HEK293T (cell line): ENCODE data around the gene KRTAP4-16.
"Not testable (repeated sequence)": the region's sequence is repeated elsewhere in the genome, so short reads cannot be mapped to it uniquely, and the experiment has no call there.

Experiments used
- BHLHE40 ChIP-seq: fragments of 450-650 bp; IDR thresholded peaks from 2 replicates; pipeline ENCODE4 v1.6.1; 2016; ENCODE audit warnings: mild to moderate bottlenecking, moderate library complexity, borderline replicate concordance
- CTBP1 ChIP-seq: fragments of 450-650 bp; IDR thresholded peaks from 2 replicates; pipeline ENCODE4 v1.6.1; 2016; ENCODE audit warnings: borderline replicate concordance
- ELF4 ChIP-seq: fragments of 450-650 bp; IDR thresholded peaks from 2 replicates; pipeline ENCODE4 v1.6.1; 2017; ENCODE audit warnings: antibody characterized with exemption
- FOXA1 ChIP-seq: fragments of 450-650 bp; IDR thresholded peaks from 2 replicates; pipeline ENCODE4 v1.6.1; 2016; ENCODE audit warnings: mild to moderate bottlenecking
- FOXK2 ChIP-seq: fragments of 450-650 bp; IDR thresholded peaks from 2 replicates; pipeline ENCODE4 v1.6.1; 2016; ENCODE audit warnings: mild to moderate bottlenecking
- FOXM1 ChIP-seq: fragments of 450-650 bp; IDR thresholded peaks from 2 replicates; pipeline ENCODE4 v1.6.1; 2017; ENCODE audit warnings: mild to moderate bottlenecking, borderline replicate concordance
- HDGF ChIP-seq: fragments of 450-650 bp; IDR thresholded peaks from 2 replicates; pipeline ENCODE4 v1.6.1; 2017; ENCODE audit warnings: antibody characterized with exemption, borderline replicate concordance
- L3MBTL2 ChIP-seq: fragments of 450-650 bp; conservative IDR thresholded peaks from 2 replicates; pipeline ENCODE4 v1.6.1; 2016; ENCODE audit warnings: mild to moderate bottlenecking
- LEF1 ChIP-seq: fragments of 450-650 bp; IDR thresholded peaks from 2 replicates; pipeline ENCODE4 v1.6.1; 2017; ENCODE audit warnings: mild to moderate bottlenecking, borderline replicate concordance
- NFRKB ChIP-seq: fragments of 450-650 bp; IDR thresholded peaks from 2 replicates; pipeline ENCODE4 v1.6.1; 2016; ENCODE audit warnings: mild to moderate bottlenecking, moderate library complexity
- SP1 ChIP-seq: fragments of 450-650 bp; IDR thresholded peaks from 2 replicates; pipeline ENCODE4 v1.6.1; 2017
- SUZ12 ChIP-seq: fragments of 450-650 bp; IDR thresholded peaks from 2 replicates; pipeline ENCODE4 v1.6.1; 2016; ENCODE audit warnings: mild to moderate bottlenecking
- TARDBP ChIP-seq: fragments of 450-650 bp; IDR thresholded peaks from 2 replicates; pipeline ENCODE4 v1.6.1; 2016
- ZNF384 ChIP-seq: fragments of 450-650 bp; IDR thresholded peaks from 2 replicates; pipeline ENCODE4 v1.6.1; 2016

DNA sequence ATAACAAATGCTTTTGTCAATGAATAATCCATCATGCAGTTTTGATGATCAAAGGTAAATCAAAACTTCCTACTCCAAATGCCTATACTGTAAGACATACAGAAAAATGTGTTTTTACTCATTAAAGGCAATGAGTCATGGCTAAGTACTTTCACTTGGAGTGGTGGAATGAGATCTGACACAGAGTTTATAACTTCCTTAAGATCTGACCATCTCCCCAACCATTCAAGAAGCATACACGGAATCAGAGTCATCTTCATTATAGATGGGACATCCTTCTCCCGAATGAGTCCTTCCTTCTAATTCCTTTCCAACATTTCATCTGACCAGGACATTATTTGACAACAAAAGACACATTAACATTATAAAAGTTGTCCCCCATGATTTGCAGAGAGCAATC, 18.6 kb downstream of the KRTAP4-16 start:
- TF ChIP-seq CTBP1, BHLHE40, SUZ12, LEF1, ELF4, FOXK2, SP1, HDGF, NFRKB, FOXA1, FOXM1, L3MBTL2, TARDBP, ZNF384: not testable (repeated sequence)
